ENCODE measurements around the gene FRMD1. TPM values are rescaled to one million over a fixed set of nuclear protein-coding genes. Genes with fewer than 3 reads are reported as not detected.

FRMD1 gene
- polyA plus RNA-seq, 3 donors, result not detected

GRCh38 chr6:168086066-168086465, 7.1 kb upstream of the FRMD1 start:
- Mint-ChIP-seq H3K27me3 (ENCODE audit: low read depth in 3 of 3) (peaks cover 3 to 11% (median 5%) of the 10 kb centered on the region in 3 donors), H3K4me1 (no peaks in the 10 kb centered on the region), H3K27ac (no peak overlapping the region), H3K36me3 (no peaks in the 10 kb centered on the region), H3K4me3 (no peak overlapping the region), H3K9me3 (peaks cover 0 to 3% (median 0%) of the 10 kb centered on the region in 7 donors)
- Histone ChIP-seq H3K4me2 (replicated peaks; ENCODE audit: extremely low read depth, low read length, poor library complexity, severe bottlenecking) (no peak overlapping the region), H3K4me3 (replicated peaks in 1 of 3; ENCODE audit: low read depth in 2 of 3, low read length in 3 of 3) (no peak overlapping the region), H3K4me1 (ENCODE audit: control insufficient read depth in 1 of 2, insufficient read depth in 2 of 2, low read length in 2 of 2) (no peaks in the 10 kb centered on the region), H4K20me1 (ENCODE audit: insufficient read depth, low read length) (no peaks in the 10 kb centered on the region), H3K27me3 (ENCODE audit: control insufficient read depth in 2 of 2, insufficient read depth in 2 of 2, low read length in 2 of 2) (no peaks in the 10 kb centered on the region), H3K79me2 (ENCODE audit: insufficient read depth, low read length) (no peaks in the 10 kb centered on the region), H2AFZ (ENCODE audit: insufficient read depth, low read depth, low read length, poor library complexity, severe bottlenecking) (no peak overlapping the region), H3K36me3 (replicated peaks in 1 of 2; ENCODE audit: control insufficient read depth in 1 of 2, insufficient read depth in 2 of 2, low read length in 2 of 2) (no peaks in the 10 kb centered on the region), H3K27ac (ENCODE audit: low read depth in 1 of 2, low read length in 2 of 2) (no peak overlapping the region), H3K9me3 (replicated peaks in 1 of 2; ENCODE audit: control insufficient read depth in 1 of 2, insufficient read depth in 1 of 2, low read length in 2 of 2) (no peaks in the 10 kb centered on the region), H3K9ac (ENCODE audit: insufficient read depth, low read length, poor library complexity, severe bottlenecking) (no peak overlapping the region)
- no peak for DNase-seq
- WGBS (ENCODE audit: insufficient coverage), result 96% methylated on average over 10 of the region's 10 CpGs
- intact Hi-C loops (cut with micrococcal nuclease), result no loop called here
- TF ChIP-seq CTCF (IDR thresholded peaks at IDR 0.05), result no peak

- DNase-seq, result no peak
- Histone ChIP-seq H3K9ac (ENCODE audit: insufficient read depth, low read length, poor library complexity, severe bottlenecking) (no peak overlapping the region), H3K4me3 (replicated peaks in 1 of 3; ENCODE audit: low read depth in 2 of 3, low read length in 3 of 3) (no peak overlapping the region), H3K9me3 (replicated peaks in 1 of 2; ENCODE audit: control insufficient read depth in 1 of 2, insufficient read depth in 1 of 2, low read length in 2 of 2) (no peaks in the 10 kb centered on the region), H2AFZ (ENCODE audit: insufficient read depth, low read depth, low read length, poor library complexity, severe bottlenecking) (no peak overlapping the region), H3K36me3 (replicated peaks in 1 of 2; ENCODE audit: control insufficient read depth in 1 of 2, insufficient read depth in 2 of 2, low read length in 2 of 2) (no peaks in the 10 kb centered on the region), H3K79me2 (ENCODE audit: insufficient read depth, low read length) (no peaks in the 10 kb centered on the region), H3K4me2 (replicated peaks; ENCODE audit: extremely low read depth, low read length, poor library complexity, severe bottlenecking) (no peak overlapping the region), H4K20me1 (ENCODE audit: insufficient read depth, low read length) (no peaks in the 10 kb centered on the region), H3K4me1 (ENCODE audit: control insufficient read depth in 1 of 2, insufficient read depth in 2 of 2, low read length in 2 of 2) (no peaks in the 10 kb centered on the region), H3K27ac (ENCODE audit: low read depth in 1 of 2, low read length in 2 of 2) (no peak overlapping the region), H3K27me3 (ENCODE audit: control insufficient read depth in 2 of 2, insufficient read depth in 2 of 2, low read length in 2 of 2) (no peaks in the 10 kb centered on the region)
- Mint-ChIP-seq H3K4me1 (no peaks in the 10 kb centered on the region), H3K9me3 (no peaks in the 10 kb centered on the region), H3K4me3 (no peak overlapping the region), H3K27me3 (ENCODE audit: low read depth in 3 of 3) (peaks cover 2 to 9% (median 3%) of the 10 kb centered on the region in 3 donors), H3K36me3 (no peaks in the 10 kb centered on the region), H3K27ac (no peak overlapping the region)
- no peak for TF ChIP-seq CTCF (IDR thresholded peaks at IDR 0.05)
- 89% methylated on average over 11 of the region's 19 CpGs for WGBS (ENCODE audit: insufficient coverage)
- intact Hi-C loops (cut with micrococcal nuclease), result no loop called here
Observed at GRCh38 chr6:168084465-168085160, 5.6 kb upstream of the FRMD1 start.

Data from CD14-positive monocyte (primary cell).